Skeletal muscle satellite cell (primary cell): ENCODE data around the gene ZNF638. TPM values are rescaled to one million over a fixed set of nuclear protein-coding genes. Genes with fewer than 3 reads are reported as not detected.

Experiments
- H3K27me3 ChIP-seq: 2 replicates; pipeline ENCODE4 v1.7.0; 2013; ENCODE audit warnings: low read length; ENCODE audit not compliant: control insufficient read depth, insufficient read depth
- H3K36me3 ChIP-seq: 2 replicates; pipeline ENCODE4 v1.7.0; 2013; ENCODE audit warnings: mild to moderate bottlenecking, control low read depth, low read length; ENCODE audit not compliant: insufficient read depth
- H3K4me1 ChIP-seq: 2 replicates; pipeline ENCODE4 v1.7.0; 2013; ENCODE audit warnings: low read length; ENCODE audit not compliant: control insufficient read depth, insufficient read depth
- H3K4me2 ChIP-seq: 2 replicates; pipeline ENCODE4 v1.7.0; 2013; ENCODE audit warnings: mild to moderate bottlenecking, low read length
- H3K4me3 ChIP-seq: 2 replicates; pipeline ENCODE4 v1.7.0; 2013; ENCODE audit warnings: low read length
- H3K9ac ChIP-seq: 2 replicates; pipeline ENCODE4 v1.7.0; 2013; ENCODE audit warnings: mild to moderate bottlenecking, low read depth, low read length, moderate library complexity
- H3K9me3 ChIP-seq: replicated peaks from 2 replicates; pipeline ENCODE4 v1.7.0; 2013; ENCODE audit warnings: mild to moderate bottlenecking, control low read depth, low read length
- total RNA-seq: library from RNA; depleted of rRNA; stranded (reverse); fragments of >200 nt; gene quantifications from 2 replicates; pipeline ENCODE4 v1.2.3, GENCODE V29; 2012; rRNA removed

ZNF638 gene
- total RNA-seq: 81.3 and 99.6 TPM in 2 replicates

GRCh38 chr2:71331581-71332434 is at the start of gene ZNF638:
TSS of gene ZNF638 (plus strand) at chr2:71331782. CDS start at chr2:71348955, 17,173 bp downstream.
- Histone ChIP-seq H3K36me3 (no peaks in the 10 kb centered on the region), H3K4me2 (peak within 1 kb of the TSS; percentile 81), H3K9ac (peak within 1 kb of the TSS; percentile 99), H3K4me3 (peak within 1 kb of the TSS; percentile 100), H3K9me3 (no peaks in the 10 kb centered on the region), H3K27me3 (no peaks in the 10 kb centered on the region), H3K4me1 (peaks cover 18% of the 10 kb centered on the region)

GRCh38 chr2:71281950-71282349 is 49.6 kb upstream of the ZNF638 start:
- no peaks in the 10 kb centered on the region for H3K27me3 ChIP-seq
- H3K9ac ChIP-seq: no peak overlapping the region
- H3K4me3 ChIP-seq: no peak overlapping the region
- no peaks in the 10 kb centered on the region for H3K9me3 ChIP-seq
- H3K4me2 ChIP-seq: no peak overlapping the region
- no peaks in the 10 kb centered on the region for H3K36me3 ChIP-seq
- H3K4me1 ChIP-seq: peaks cover 5% of the 10 kb centered on the region

GRCh38 chr2:71282493-71282892 is 49.1 kb upstream of the ZNF638 start:
- Histone ChIP-seq H3K9me3 (no peaks in the 10 kb centered on the region), H3K4me2 (no peak overlapping the region), H3K36me3 (no peaks in the 10 kb centered on the region), H3K4me1 (peaks cover 5% of the 10 kb centered on the region), H3K27me3 (no peaks in the 10 kb centered on the region), H3K4me3 (no peak overlapping the region), H3K9ac (no peak overlapping the region)

- Histone ChIP-seq H3K9ac (no peak overlapping the region), H3K4me2 (no peak overlapping the region), H3K4me3 (no peak overlapping the region), H3K9me3 (no peaks in the 10 kb centered on the region), H3K4me1 (no peaks in the 10 kb centered on the region), H3K27me3 (no peaks in the 10 kb centered on the region), H3K36me3 (no peaks in the 10 kb centered on the region)
Measured at GRCh38 chr2:71283131-71283530, 48.5 kb upstream of the ZNF638 start.

GRCh38 chr2:71285706-71286105 is 45.9 kb upstream of the ZNF638 start:
- no peak overlapping the region for H3K9ac ChIP-seq
- no peak overlapping the region for H3K4me3 ChIP-seq
- H3K9me3 ChIP-seq: no peaks in the 10 kb centered on the region
- H3K4me2 ChIP-seq: no peak overlapping the region
- no peaks in the 10 kb centered on the region for H3K27me3 ChIP-seq
- H3K36me3 ChIP-seq: no peaks in the 10 kb centered on the region
- no peaks in the 10 kb centered on the region for H3K4me1 ChIP-seq

- no peak overlapping the region for H3K4me3 ChIP-seq
- H3K4me1 ChIP-seq: no peaks in the 10 kb centered on the region
- no peak overlapping the region for H3K4me2 ChIP-seq
- no peak overlapping the region for H3K9ac ChIP-seq
- no peaks in the 10 kb centered on the region for H3K9me3 ChIP-seq
- no peaks in the 10 kb centered on the region for H3K36me3 ChIP-seq
- no peaks in the 10 kb centered on the region for H3K27me3 ChIP-seq
Measured at GRCh38 chr2:71291398-71291797, 40.2 kb upstream of the ZNF638 start.

GRCh38 chr2:71292159-71292558 is 39.4 kb upstream of the ZNF638 start:
- H3K27me3 ChIP-seq: no peaks in the 10 kb centered on the region
- no peak overlapping the region for H3K4me2 ChIP-seq
- H3K4me3 ChIP-seq: no peak overlapping the region
- no peak overlapping the region for H3K9ac ChIP-seq
- no peaks in the 10 kb centered on the region for H3K36me3 ChIP-seq
- H3K9me3 ChIP-seq: no peaks in the 10 kb centered on the region
- H3K4me1 ChIP-seq: no peaks in the 10 kb centered on the region

GRCh38 chr2:71298914-71299313 is 32.7 kb upstream of the ZNF638 start:
- Histone ChIP-seq H3K9ac (no peak overlapping the region), H3K4me1 (no peaks in the 10 kb centered on the region), H3K36me3 (no peaks in the 10 kb centered on the region), H3K9me3 (no peaks in the 10 kb centered on the region), H3K27me3 (no peaks in the 10 kb centered on the region), H3K4me2 (no peak overlapping the region), H3K4me3 (no peak overlapping the region)

- Histone ChIP-seq H3K9me3 (no peaks in the 10 kb centered on the region), H3K9ac (no peak overlapping the region), H3K4me3 (no peak overlapping the region), H3K4me2 (no peak overlapping the region), H3K36me3 (no peaks in the 10 kb centered on the region), H3K4me1 (no peaks in the 10 kb centered on the region), H3K27me3 (no peaks in the 10 kb centered on the region)
Measured at GRCh38 chr2:71299507-71299906, 32.1 kb upstream of the ZNF638 start.

GRCh38 chr2:71303849-71304248 is 27.7 kb upstream of the ZNF638 start:
- Histone ChIP-seq H3K36me3 (no peaks in the 10 kb centered on the region), H3K4me1 (peaks cover 7% of the 10 kb centered on the region), H3K9ac (no peak overlapping the region), H3K9me3 (no peaks in the 10 kb centered on the region), H3K4me2 (no peak overlapping the region), H3K27me3 (no peaks in the 10 kb centered on the region), H3K4me3 (no peak overlapping the region)

- H3K4me3 ChIP-seq: peak overlapping the region; percentile 33
- peaks cover 7% of the 10 kb centered on the region for H3K4me1 ChIP-seq
- no peaks in the 10 kb centered on the region for H3K27me3 ChIP-seq
- peak overlapping the region; percentile 67 for H3K4me2 ChIP-seq
- H3K36me3 ChIP-seq: no peaks in the 10 kb centered on the region
- H3K9ac ChIP-seq: no peak overlapping the region
- H3K9me3 ChIP-seq: no peaks in the 10 kb centered on the region
Measured at GRCh38 chr2:71306762-71307161, 24.8 kb upstream of the ZNF638 start.
